ENCODE results near the gene CLCN6.

Gene CLCN6

GRCh38 chr1:11805422-11806306 lies at the start of gene CLCN6, which contains the start of gene MTHFR:
TSS of gene CLCN6 (plus strand) at chr1:11806191. CDS start at chr1:11806263, 72 bp downstream.
TSS of gene MTHFR (minus strand) at chr1:11805964. CDS start at chr1:11803116, 2,848 bp downstream.
- peak; percentile 98 for DNase-seq

DNA sequence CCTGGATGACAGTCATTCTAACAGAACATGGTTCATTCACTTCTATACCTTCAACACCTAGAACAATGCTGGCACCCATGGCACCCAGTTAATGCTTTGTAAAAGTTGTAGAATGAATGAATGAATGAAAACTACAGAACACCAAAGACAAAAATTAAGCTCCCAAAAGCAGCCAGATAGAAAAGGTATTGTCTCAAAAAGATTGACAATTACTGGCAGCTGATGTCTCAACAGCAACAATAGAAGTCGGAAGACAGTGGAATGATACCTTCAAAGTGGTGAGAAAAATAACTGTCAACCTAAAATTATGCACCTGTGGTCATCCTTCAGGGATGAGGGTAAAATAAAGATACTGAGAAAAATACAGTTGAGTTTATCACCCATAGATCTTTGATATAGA lies 48.9 kb upstream of the CLCN6 start:
- no peak for DNase-seq

DNA sequence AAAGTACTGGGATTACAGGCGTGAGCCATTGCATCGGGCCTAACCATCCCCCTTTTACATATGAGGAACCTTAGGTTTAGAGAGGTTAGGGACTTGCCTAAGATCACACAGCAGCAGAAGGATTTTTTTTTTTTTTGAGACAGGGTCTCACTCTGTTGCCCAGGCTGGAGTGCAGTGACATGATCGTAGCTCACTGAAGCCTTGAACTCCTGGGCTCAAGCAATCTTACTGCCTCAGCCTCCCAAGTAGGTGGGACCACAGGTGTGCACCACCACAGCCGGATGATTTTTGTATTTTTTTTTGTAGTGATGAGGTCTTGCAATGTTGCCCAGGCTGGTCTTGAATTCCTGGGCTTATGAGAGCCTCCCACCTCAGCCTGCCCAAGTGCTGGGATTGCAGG lies 46.2 kb upstream of the CLCN6 start:
- DNase-seq, result no peak

- no peak for DNase-seq
These were observed 44.7 kb upstream of the CLCN6 start for GRCh38 chr1:11761285-11761684.

DNA sequence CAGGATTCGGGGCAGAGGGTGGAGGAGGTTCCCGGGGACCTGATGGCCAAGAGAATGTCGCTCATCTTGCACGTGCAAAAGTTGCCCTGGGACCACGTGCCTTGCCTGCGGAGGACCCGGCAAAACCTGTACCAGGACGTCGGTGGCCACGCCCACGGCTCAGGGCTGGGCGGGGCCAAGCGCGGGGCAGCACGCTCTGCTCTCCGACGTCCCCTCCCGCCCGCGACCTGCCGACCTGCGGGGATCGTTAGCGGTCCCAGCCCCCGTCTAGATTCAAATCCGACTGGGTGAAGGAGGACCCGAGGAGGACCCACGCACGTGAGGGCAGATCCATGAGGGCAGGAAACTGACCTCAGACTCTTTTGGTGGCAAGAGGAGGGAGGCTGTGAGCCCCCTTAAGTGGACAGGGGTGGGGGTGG lies 44.0 kb upstream of the CLCN6 start, which contains the start of gene C1orf167:
Gene C1orf167 (plus strand): TSS at position 206 of the 419 bp plus-strand sequence. CDS start 2,208 bp downstream, outside the sequence.
- peak; percentile 46 for DNase-seq

DNA sequence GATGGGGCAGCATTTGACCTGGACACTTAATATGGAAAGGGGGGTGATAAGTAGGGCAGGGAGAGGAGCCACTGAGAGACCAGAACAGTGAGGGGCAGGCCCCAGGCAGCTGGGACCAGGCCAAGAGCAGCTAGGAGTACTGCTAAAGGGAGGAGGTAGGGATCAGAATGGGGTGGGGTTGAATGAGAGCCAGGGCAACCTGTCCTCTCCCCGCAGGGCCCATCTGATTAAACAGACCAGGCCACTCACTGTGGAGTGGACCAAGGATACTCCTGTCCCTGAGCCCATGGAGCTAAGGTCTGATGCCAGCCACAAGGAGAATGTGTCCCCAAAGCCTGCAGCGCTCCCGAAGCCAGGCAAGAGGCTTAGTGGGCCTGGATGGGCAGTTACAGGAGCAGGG lies 41.9 kb upstream of the CLCN6 start:
- no peak for DNase-seq

GRCh38 chr1:11764519-11764918 lies 41.5 kb upstream of the CLCN6 start:
- DNase-seq, result no peak

DNA sequence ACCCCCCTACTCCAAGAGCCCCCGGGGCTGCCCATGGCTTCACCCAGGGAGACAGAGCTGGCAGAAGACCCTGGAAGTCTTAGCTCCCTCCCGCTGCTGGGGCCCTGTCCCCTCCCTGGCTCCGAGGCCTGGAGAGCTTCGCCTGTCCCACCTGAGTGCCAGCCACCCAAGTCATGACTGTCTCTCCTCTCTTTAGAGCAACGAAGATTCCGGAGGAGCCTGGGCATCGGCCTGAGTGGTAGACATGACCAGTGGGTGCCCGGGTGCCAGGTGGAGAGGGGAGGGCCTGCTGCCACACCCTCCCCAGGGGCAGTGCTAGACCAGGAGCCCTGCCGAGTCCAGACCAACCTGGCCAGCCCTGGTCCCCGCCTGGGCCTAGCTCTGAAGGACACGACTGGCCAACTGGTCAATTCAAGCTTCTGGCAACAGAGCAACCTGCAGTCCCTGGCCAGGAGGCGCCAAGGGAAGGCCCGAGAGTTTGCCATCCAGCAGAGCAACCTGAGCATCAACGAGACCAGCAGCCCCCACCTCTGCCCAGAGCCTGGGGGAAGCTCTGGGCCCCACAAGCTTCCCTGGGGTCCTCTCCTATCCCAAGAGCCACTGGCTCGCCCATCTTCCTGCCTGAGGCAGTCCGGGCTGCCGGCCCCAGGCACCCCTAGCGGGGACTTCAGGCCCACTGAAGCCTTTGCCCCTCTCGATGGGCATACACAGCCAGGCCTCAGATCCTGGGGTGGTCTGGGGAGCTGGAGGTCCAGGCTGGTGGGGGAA lies 40.1 kb upstream of the CLCN6 start:
- no peak for DNase-seq

GRCh38 chr1:11766429-11766776 lies 39.6 kb upstream of the CLCN6 start:
- DNase-seq, result no peak

GRCh38 chr1:11767922-11768704 lies 37.9 kb upstream of the CLCN6 start:
- DNase-seq, result no peak

DNA sequence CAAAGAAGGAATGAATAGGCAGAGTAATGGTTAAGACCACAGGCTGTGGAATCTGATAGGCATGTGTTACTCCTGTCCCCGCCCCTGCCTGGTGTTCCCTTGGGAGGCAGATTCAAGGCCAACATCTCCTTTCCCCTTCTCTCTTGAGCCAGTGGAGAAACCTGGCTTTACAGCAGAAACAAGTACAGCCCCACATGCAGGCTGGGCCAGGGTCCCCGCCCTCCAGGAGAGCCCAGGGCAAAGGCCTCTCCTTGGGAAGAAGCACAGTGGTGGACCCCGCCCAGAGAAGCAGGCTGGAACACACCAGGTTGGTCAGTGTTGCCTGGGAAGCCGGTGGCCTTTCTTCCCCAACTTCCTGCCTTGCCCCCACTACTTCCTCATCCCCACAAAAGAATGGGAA lies 37.2 kb upstream of the CLCN6 start:
- DNase-seq, result no peak

- DNase-seq, result no peak
These were observed 36.7 kb upstream of the CLCN6 start for GRCh38 chr1:11769274-11769673.

- no peak for DNase-seq
These were observed 36.0 kb upstream of the CLCN6 start for GRCh38 chr1:11770011-11770410.

GRCh38 chr1:11771481-11772043 lies 34.4 kb upstream of the CLCN6 start:
- DNase-seq, result no peak

- no peak for DNase-seq
These were observed 33.5 kb upstream of the CLCN6 start for GRCh38 chr1:11772458-11772857.

DNA sequence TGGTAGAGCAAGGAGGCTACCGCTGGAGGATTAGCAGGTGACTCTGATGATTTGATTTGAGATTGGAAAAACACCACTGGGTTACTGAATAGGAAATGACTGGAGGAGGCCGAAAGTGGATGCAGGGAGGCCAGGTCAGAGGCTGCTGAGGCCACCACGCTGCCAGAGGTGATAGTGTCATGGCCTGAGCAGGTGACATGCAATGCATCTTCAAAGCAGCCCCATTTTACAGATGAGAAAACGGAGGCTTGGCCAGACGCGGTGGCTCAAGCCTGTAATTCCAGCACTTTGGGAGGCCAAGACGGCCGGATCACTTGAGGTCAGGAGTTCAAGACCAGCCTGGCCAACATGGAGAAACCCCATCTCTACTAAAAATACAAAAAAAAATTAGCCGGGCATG lies 31.2 kb upstream of the CLCN6 start:
- DNase-seq, result no peak

DNA sequence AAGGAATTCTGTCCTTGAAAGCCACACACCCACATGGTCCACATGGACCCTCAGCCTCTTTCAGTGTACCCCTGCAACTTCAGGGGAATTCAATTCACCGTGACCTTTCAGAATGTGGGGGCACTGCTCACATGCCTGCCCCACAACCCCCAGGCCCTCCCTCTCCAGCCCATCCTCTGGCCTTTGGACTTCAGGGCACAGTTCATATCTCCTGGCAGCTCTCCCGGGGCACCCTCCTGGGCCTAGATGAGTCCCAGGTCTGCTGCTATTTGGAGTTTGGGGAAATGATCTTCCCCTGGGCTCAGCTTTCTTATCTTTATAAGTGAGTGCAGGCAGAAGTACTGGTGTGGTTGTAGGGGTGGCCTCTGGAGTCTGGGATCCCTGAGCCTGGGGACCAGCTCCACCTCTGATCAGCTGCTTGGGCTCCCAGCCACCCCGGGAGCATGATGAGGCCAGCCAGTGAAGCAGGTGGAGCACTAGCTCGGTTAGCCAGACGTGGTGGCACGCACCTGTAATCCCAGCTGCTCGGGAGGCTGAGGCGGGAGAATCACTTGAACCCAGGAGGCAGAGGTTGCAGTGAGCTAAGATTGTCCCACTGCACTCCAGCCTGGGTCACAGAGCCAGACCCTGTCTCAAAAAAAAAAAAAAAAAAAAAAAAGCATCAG lies 28.2 kb upstream of the CLCN6 start:
- no peak for DNase-seq

GRCh38 chr1:11778336-11778735 lies 27.7 kb upstream of the CLCN6 start:
- DNase-seq, result no peak

DNA sequence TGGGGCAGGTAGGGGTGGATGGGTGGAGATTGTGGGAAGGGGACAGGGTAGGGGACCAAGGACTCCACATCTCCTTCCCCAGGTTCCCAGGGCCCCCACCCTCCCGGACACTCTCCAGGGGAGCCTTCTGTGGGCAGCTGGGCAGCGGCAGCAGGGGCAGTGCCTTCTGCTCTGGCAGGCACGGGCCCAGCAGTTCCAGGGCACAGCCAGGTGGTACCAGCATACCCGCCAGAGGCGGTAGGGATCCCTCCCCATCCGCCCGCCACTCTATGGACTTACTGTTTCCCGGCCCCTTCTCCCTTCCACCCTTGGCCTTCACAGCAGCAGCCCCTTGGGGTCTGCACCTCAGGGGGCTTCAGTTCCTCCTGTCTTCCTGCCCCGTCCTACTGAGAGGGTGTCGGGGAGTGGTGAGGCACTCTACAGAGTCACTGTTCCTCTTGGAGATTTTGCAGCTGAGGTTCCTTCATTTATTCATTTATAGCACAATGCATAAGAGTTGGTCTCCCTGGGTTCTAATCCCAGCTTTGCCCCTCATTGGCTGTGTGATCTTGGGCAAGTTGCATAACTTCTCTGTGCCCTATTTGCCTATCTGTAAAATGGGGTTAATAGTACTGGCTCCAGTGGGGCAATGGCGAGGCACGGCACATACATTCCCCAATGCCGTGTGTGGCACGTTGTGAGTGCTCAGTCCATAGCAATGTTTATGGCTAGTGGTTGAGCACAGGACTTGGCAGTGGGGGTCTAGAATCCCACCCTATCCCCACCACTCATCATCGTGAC lies 27.0 kb upstream of the CLCN6 start:
- no peak for DNase-seq

- no peak for DNase-seq
These were observed 26.1 kb upstream of the CLCN6 start for GRCh38 chr1:11779715-11780379.

Data from stimulated activated CD4-positive, alpha-beta T cell treated with anti-CD3 and anti-CD28 coated beads, Interleukin-4, amount 100 ng/mL, for 1 hour (primary cell).